Tibial nerve (tissue), 4 donors: ENCODE data around the gene SV2A.

Source experiments
- CTCF ChIP-seq, 5 experiments: fragments of 200-600 bp in 3 of 5; fragments of 450-650 bp in 2 of 5; sonication (generic) in 3 of 5; IDR thresholded peaks; one replicate each; pipeline ENCODE4 v1.5.1; 2016 to 2019; ENCODE audit warnings: antibody characterized with exemption in 5 of 5, mild to moderate bottlenecking in 3 of 5, moderate library complexity in 2 of 5
- EP300 ChIP-seq, 2 donors: sonication (generic); formaldehyde crosslinking; IDR thresholded peaks; one replicate each; pipeline ENCODE4 v1.6.1; 2017; ENCODE audit warnings: antibody characterized with exemption in 2 of 2, mild to moderate bottlenecking in 1 of 2
- POLR2A ChIP-seq, 2 donors: fragments of 450-650 bp; IDR thresholded peaks; one replicate each; pipeline ENCODE4 v1.6.1; 2017; ENCODE audit warnings: antibody characterized with exemption in 2 of 2, mild to moderate bottlenecking in 2 of 2, moderate library complexity in 2 of 2

- TF ChIP-seq CTCF (IDR thresholded peaks at IDR 0.05): peak; percentile 45 to 75 (median 67)
- no peak for TF ChIP-seq POLR2A (IDR thresholded peaks at IDR 0.05)
- TF ChIP-seq EP300 (IDR thresholded peaks at IDR 0.05): no peak
Measured at GRCh38 chr1:149888247-149888998, 29.2 kb downstream of the SV2A start.
